A549 (cell line): ENCODE measurements around the gene GPD1.

ENCODE experiments used
- FOXS1 ChIP-seq: fragments of 250-450 bp; sonication (Bioruptor Pico); IDR thresholded peaks from 2 replicates; pipeline ENCODE4 v1.5.0; 2020; ENCODE audit warnings: mild to moderate bottlenecking, moderate library complexity
- JUN ChIP-seq, 2 experiments: fragments of >200 bp; sonication (Bioruptor Twin); formaldehyde crosslinking; IDR thresholded peaks; 2 replicates in 1 of 2; 3 replicates in 1 of 2; pipeline ENCODE4 v1.6.1; 2016 to 2017
- KDM1A ChIP-seq: fragments of 200-600 bp; sonication (generic); IDR thresholded peaks from 2 replicates; pipeline ENCODE4 v1.6.1; 2016; ENCODE audit warnings: low read depth, mild to moderate bottlenecking
- POLR2A ChIP-seq: IDR thresholded peaks from 2 replicates; pipeline ENCODE4 v1.6.1; 2012; ENCODE audit warnings: mild to moderate bottlenecking, low read length
- RFX5 ChIP-seq: fragments of 450-650 bp; IDR thresholded peaks from 2 replicates; pipeline ENCODE4 v1.7.1; 2014; ENCODE audit warnings: antibody characterized with exemption, mild to moderate bottlenecking, moderate library complexity
- SMC3 ChIP-seq: fragments of >200 bp; sonication (Bioruptor Twin); formaldehyde crosslinking; IDR thresholded peaks from 3 replicates; pipeline ENCODE4 v1.6.1; 2018; ENCODE audit warnings: inconsistent platforms
- SREBF2 ChIP-seq: fragments of 450-650 bp; IDR thresholded peaks from 2 replicates; pipeline ENCODE4 v1.6.1; 2014; ENCODE audit warnings: mild to moderate bottlenecking, moderate library complexity
- TF ChIP-seq, protein P1 (sequence below): fragments of >200 bp; sonication (Bioruptor Twin); formaldehyde crosslinking; IDR thresholded peaks from 3 replicates; pipeline ENCODE4 v1.5.1; 2016
- TF ChIP-seq, protein P2 (sequence below): fragments of >200 bp; sonication (Bioruptor Twin); formaldehyde crosslinking; IDR thresholded peaks from 3 replicates; pipeline ENCODE4 v1.6.1; 2016

- TF ChIP-seq JUN (IDR thresholded peaks at IDR 0.05), result no peak
- TF ChIP-seq, protein P1, sequence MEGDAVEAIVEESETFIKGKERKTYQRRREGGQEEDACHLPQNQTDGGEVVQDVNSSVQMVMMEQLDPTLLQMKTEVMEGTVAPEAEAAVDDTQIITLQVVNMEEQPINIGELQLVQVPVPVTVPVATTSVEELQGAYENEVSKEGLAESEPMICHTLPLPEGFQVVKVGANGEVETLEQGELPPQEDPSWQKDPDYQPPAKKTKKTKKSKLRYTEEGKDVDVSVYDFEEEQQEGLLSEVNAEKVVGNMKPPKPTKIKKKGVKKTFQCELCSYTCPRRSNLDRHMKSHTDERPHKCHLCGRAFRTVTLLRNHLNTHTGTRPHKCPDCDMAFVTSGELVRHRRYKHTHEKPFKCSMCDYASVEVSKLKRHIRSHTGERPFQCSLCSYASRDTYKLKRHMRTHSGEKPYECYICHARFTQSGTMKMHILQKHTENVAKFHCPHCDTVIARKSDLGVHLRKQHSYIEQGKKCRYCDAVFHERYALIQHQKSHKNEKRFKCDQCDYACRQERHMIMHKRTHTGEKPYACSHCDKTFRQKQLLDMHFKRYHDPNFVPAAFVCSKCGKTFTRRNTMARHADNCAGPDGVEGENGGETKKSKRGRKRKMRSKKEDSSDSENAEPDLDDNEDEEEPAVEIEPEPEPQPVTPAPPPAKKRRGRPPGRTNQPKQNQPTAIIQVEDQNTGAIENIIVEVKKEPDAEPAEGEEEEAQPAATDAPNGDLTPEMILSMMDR, result no peak
- TF ChIP-seq, protein P2, sequence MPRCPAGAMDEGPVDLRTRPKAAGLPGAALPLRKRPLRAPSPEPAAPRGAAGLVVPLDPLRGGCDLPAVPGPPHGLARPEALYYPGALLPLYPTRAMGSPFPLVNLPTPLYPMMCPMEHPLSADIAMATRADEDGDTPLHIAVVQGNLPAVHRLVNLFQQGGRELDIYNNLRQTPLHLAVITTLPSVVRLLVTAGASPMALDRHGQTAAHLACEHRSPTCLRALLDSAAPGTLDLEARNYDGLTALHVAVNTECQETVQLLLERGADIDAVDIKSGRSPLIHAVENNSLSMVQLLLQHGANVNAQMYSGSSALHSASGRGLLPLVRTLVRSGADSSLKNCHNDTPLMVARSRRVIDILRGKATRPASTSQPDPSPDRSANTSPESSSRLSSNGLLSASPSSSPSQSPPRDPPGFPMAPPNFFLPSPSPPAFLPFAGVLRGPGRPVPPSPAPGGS, result no peak
- no peak for TF ChIP-seq RFX5
- no peak for TF ChIP-seq POLR2A
- TF ChIP-seq KDM1A, result no peak
- TF ChIP-seq FOXS1 (CRISPR knock-in tag), result no peak
- TF ChIP-seq SREBF2, result no peak
- no peak for TF ChIP-seq SMC3
Observed at GRCh38 chr12:50109319-50109718, 5.5 kb downstream of the GPD1 start.
